Stimulated activated CD4-positive, alpha-beta T cell treated with anti-CD3 and anti-CD28 coated beads, Interleukin-15, amount 100 ng/mL, for 1 hour (primary cell): ENCODE results near the gene BRD4.

ENCODE experiments used
- DNase-seq, 2 donors: peaks; one replicate each; pipeline ENCODE4 v3.0.0-alpha.2; 2020; ENCODE audit warnings: low read depth in 1 of 2, low spot score in 1 of 2

Gene BRD4

GRCh38 chr19:15316498-15316897, 15.8 kb downstream of the BRD4 start:
- no peak for DNase-seq

DNA sequence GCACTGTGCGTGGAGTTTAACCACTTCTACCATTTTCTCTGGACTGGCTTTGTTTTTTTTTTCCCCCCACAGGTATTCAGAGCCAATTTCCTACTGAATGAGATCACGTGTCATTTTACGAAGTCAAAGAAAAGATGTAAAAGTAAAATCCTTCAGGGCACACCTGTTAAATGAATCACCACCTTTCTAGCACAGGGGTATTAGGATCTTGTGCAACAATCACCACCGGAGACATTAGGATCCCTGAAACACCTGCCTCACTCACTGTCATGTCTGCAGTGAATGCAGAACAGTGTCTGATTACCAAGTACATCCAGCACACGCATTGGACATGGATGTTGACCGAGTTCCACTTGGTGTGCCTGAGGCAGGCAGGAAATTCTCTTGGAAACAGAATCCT, 17.2 kb downstream of the BRD4 start:
- DNase-seq, result no peak

DNA sequence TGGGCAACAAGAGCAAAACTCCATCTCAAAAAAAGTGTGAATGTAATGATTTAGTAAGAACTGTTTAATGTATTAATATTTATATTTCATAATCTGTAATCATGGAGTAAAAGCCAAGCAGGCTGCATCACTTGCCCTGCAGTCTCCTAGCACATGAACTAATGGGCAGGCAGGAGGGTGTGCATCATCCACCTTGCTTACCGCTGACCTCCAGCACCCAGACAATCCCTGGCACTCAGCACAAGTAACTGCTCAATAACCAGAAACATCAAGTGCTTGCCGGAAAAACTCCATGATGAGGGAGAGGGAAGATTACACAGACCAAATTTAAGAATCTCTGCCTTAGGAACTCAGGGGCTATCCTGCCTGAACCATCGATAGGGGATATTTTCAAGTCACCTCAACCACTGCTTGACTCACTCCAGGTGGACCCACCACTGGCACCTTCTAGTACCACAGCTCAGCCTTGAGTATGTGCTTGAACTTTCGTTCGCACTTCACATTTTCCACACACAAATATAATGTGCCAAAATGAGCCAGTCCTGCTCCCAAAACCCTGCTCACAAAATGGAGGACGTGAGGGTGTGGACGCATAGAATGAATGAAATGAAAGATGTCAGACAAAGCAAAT, 18.6 kb downstream of the BRD4 start:
- DNase-seq, result no peak

DNA sequence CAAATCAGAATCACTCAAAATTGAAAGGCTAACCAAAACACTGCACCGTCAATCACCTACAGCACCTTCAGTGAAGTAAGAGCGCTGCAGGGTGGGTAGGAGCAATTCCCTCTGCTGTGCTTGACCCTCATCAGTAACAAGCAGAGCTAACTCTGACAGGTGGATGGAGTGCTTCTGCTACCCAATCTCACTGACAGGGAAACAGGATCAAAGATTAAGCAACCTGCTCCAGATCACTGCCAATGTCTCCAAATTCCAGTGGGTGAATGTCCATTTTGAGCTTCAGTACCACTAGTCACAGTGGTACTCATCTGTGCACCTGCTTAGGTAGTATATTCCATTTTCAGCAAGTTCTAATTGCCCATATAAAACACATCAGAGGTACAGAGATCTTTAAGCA, 25.2 kb downstream of the BRD4 start:
- no peak for DNase-seq

DNA sequence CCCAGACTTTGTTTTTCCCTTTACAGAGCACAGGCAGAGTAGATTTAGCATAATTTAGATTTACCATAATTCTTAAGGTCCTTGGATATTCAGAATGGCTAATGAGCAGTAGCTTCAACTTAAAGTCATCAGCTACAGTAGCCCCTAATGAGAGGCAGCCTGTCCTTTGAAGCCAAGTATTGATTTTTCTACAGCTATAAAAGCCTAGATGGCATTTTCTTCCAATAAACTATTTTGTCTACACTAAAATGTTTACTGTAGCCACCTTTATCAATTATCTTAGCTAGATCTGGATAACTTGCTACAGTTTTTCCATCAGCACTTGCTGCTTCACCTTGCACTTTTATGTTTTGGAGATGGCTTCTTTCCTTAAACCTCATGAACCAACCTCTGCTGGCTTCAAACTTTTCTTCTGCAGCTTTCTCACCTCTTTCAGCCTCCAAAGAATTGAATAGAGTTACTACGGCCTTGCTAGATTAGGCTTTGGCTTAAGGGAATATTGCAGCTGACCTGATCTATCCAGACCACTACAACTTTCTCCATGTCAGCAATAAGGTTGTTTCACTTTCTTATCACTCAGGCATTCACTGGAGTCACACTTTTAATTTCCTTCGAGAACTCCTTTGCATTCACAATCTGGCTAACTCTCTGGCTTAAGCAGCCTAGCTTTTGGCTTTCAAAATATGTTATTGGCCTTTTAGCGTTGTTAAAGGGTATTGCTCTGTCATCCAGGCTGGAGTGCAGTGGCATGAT, 26.6 kb downstream of the BRD4 start:
- DNase-seq, result no peak

DNA sequence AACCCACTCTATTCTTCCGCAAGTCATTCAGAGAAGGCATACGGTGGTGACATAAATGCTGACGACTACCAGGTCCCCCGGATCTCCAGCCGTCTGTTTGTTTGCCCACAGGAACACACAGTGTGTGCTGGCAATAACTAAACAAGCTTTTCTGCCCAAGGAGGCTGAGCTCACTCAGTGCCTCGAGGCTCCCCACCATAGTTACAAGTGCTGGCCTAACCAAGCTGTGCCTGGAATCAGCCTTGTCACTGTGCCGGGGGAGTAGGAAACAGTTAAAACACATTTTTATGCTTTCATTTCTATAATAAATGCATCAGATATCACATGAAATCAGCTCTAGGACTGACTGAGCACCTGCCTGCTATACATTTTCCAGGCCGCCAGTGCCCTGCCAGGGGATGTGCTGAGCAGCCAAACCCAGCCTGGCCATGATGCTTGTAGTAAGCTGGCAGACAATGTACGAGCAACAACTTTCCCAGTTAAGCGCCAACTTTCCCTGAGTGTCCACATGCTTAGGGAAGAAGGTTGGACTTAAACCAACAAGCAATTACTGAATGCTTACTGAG, 28.1 kb downstream of the BRD4 start:
- no peak for DNase-seq

- DNase-seq, result no peak
Measured at GRCh38 chr19:15303105-15303780, 29.1 kb downstream of the BRD4 start.

- DNase-seq, result no peak
Measured at GRCh38 chr19:15300533-15301197, 31.7 kb downstream of the BRD4 start.

DNA sequence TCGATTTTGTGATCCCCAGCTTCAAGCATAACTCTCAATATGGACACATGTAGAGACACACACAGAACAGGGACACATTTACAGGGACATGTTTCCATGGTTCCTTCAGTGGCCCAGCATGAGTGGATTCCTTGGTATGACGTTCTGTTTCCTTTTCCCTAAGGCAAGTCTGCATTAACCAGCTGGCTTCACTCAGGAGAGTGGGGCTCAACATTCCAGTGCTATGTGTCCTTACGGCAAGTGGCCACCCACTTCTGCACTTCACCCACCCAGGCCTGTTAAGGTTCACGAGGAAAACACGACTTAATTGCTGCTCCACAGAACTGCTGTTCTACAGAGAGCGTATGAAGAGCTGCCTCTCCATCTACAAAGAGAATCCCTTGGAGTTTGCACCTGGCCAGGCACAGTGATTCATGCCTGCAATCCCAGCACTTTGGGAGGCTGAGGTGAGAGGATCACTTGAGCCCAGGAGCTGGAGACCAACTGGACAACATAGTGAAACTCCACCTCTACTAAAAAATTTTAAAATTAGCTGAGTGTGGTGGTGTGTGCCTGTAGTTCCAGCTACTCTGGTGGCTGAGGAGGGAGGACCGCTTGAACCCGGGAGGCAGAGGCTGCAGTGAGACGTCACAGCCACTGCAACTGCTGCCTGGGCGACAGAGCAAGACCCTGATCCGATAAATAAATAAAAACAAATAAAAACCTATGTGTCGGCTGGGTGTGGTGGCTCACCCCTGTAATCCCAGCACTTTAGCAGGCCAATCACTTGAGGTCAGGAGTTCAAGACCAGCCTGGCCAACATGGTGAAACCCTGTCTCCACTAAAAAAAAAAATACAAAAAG, 32.5 kb downstream of the BRD4 start:
- no peak for DNase-seq

GRCh38 chr19:15298847-15299567, 33.3 kb downstream of the BRD4 start:
- DNase-seq, result no peak

DNA sequence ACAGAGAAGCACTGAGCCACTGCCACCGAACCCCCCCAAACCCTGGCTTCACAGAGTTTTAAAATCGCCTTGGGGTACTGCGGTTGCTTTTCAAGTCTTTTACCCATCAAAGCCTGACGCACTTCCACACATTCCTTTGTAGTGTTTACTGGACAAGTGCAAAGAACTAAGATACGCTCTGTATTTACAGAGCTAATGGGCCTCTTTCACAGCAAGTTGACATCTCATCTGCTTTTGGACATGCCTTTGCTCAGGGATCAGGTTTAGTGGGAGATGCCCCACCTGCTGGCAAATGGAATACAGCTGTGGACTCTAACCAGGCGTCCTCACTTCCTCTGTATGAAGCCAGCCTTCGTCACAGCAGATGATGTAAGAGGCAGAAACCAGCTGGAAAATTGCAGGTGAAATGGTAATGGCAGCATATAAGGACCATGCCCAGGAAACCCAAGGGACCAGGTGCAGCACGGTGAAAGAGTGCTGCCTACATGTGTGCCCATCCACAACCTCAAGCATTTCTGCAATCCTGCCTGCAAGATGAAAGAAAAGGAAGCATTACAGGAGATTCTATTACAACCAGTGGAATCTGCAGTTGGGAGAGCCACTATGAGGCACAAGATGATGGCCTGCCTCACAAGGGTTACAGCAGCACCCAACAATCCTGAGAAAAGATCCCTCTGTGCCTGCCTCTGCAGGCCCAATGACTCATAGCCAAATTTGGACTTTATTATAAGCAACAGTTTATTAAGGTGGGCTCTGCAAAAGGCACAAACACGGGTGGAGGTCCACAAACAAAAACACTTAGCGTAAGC, 34.7 kb downstream of the BRD4 start:
- DNase-seq, result no peak

DNA sequence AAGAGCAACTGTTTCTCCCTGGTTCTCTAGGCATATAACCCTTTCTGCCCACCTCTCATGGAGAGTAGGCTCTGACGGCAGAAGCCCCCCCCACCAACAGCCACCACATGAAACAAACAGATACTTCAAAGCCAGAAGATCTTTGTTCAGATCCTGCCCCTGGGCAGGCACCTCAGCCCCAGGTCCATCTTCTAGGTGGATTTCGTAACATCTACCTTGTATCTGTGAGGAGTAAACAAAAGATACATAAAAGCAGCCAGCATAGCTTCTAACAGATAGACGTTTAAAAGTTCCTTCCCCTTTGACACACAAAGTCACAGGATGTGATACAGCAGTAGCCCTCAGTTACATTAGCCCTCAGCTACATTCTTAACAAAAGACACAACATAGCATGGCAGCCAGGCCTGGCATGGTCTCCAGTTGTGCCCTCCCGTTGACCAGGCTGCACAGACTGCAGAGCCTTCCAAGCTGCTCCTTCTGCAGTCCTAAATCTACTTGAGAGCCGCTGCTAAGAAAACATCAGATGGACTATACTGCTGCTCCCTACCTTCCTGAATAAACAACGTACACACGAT, 35.4 kb downstream of the BRD4 start:
- DNase-seq, result no peak

GRCh38 chr19:15296353-15296752, 36.0 kb downstream of the BRD4 start:
- no peak for DNase-seq

DNA sequence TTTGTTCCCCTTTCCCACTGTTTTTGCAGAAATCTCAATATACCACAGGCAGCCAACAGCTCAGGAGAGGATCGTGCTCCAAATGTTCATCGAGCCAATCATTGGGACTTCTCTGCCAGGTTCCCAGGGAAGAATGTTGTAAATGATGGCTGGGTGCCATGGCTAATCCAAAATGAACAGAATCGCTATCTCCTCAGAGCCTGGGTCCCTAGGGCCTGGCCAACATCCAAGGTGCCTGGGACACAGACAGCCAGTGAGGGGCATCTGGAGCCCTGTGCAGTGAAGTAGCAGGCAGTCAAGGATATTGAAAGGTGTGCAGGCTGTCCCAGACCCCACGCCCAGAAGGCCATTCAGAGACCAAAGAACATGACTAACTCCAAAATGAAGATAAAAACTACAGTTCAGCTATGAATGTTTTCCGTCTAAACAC, 37.8 kb downstream of the BRD4 start:
- no peak for DNase-seq

GRCh38 chr19:15293781-15294491, 38.4 kb downstream of the BRD4 start:
- no peak for DNase-seq

DNA sequence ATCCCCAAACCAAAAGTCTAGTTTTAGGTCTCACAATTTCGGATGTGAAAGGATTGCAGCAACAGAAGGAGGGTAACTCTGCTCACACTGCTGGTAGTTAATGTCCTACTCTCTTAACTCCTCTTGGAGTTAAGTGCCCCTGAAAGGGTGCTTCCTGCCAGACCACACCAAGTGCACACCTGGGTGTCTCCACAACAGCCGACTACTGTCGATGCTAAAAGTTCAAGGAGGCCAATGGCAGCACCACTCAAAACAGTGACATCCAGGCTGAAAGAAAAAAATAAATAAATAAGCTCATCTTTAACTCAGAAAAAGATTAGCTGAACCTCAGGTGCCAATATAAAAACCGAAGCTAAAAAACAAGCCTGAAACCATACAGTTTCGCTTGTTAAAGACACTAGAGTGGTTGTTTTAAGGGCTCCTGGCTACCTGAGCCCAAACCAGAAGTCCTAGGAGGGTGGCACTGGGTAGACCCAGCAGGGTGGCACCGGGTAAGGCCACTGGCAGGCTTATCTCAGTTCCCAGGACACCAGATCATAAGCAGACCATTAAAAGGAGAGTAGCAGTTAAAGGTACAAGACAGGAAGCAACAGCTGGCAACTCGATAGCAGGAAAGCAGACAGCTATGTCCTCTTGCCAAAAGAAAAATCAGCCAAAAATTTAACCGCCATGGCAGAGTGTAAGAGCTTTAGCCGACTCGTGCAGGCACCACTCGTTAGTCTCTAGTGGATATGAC, 39.3 kb downstream of the BRD4 start:
- no peak for DNase-seq

DNA sequence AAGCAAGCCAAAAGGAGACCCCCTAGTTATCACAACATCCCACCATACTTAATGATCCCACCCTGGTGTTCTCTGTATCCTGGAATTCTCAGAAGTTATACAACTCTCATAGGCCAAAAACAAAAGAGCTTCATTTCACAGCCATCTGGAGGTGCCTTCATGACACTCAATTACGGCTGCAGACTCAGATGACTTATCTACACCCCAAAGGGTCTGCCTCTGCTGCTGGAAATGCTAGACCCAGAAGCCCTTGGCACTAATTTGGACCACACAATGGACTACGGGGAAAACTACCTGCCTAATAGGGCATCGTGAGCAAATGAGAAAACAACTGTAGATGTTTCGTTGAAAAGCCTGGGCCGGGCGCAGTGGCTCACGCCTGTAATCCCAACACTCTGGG, 40.2 kb downstream of the BRD4 start:
- DNase-seq, result no peak
